ENCODE data around the gene RCHY1.
A peak's percentile ranks its signal among the peaks of the same experiment; 100 is the strongest.
"Not testable (repeated sequence)": the region's sequence is repeated elsewhere in the genome, so short reads cannot be mapped to it uniquely, and the experiment has no call there.

Gene RCHY1

GRCh38 chr4:75514131-75514948, at the start of gene RCHY1, which contains the start of gene THAP6:
RCHY1 (minus strand) TSS chr4:75514403; CDS start chr4:75514286, 117 bp downstream.
THAP6 (plus strand) TSS chr4:75514473; CDS start chr4:75515453, 980 bp downstream.
- peak; percentile 96 for DNase-seq

- no peak for DNase-seq
Observed at GRCh38 chr4:75561789-75562188, 47.6 kb upstream of the RCHY1 start.

- DNase-seq: no peak
Observed at GRCh38 chr4:75557696-75558095, 43.5 kb upstream of the RCHY1 start.

GRCh38 chr4:75555294-75556164, 41.3 kb upstream of the RCHY1 start, which contains the start of gene ODAPH:
ODAPH (plus strand) TSS chr4:75556066; CDS start chr4:75556083, 17 bp downstream.
- DNase-seq: no peak

- DNase-seq: no peak
Observed at GRCh38 chr4:75552452-75552851, 38.2 kb upstream of the RCHY1 start.

GRCh38 chr4:75549019-75549418, 34.8 kb upstream of the RCHY1 start:
- DNase-seq: no peak

GRCh38 chr4:75547647-75548387, 33.6 kb upstream of the RCHY1 start:
- no peak for DNase-seq

- DNase-seq: no peak
Observed at GRCh38 chr4:75545526-75545925, 31.3 kb upstream of the RCHY1 start.

- DNase-seq: no peak
Observed at GRCh38 chr4:75544870-75545269, 30.7 kb upstream of the RCHY1 start.

GRCh38 chr4:75544220-75544619, 30.0 kb upstream of the RCHY1 start:
- DNase-seq: not testable (repeated sequence)

GRCh38 chr4:75542824-75543223, 28.6 kb upstream of the RCHY1 start:
- no peak for DNase-seq

- not testable (repeated sequence) for DNase-seq
Observed at GRCh38 chr4:75537308-75537707, 23.1 kb upstream of the RCHY1 start.

GRCh38 chr4:75533926-75534325, 19.7 kb upstream of the RCHY1 start:
- DNase-seq: not testable (repeated sequence)

- not testable (repeated sequence) for DNase-seq
Observed at GRCh38 chr4:75533339-75533887, 19.2 kb upstream of the RCHY1 start.

GRCh38 chr4:75531536-75532143, 17.4 kb upstream of the RCHY1 start:
- DNase-seq: not testable (repeated sequence)

- no peak for DNase-seq
Observed at GRCh38 chr4:75530556-75531322, 16.5 kb upstream of the RCHY1 start.

GRCh38 chr4:75527482-75527881, 13.3 kb upstream of the RCHY1 start:
- no peak for DNase-seq

- no peak for DNase-seq
Observed at GRCh38 chr4:75525910-75526309, 11.7 kb upstream of the RCHY1 start.

GRCh38 chr4:75525086-75525485, 10.9 kb upstream of the RCHY1 start:
- no peak for DNase-seq

GRCh38 chr4:75519452-75519851, 5.2 kb upstream of the RCHY1 start:
- DNase-seq: not testable (repeated sequence)

- DNase-seq: no peak
Observed at GRCh38 chr4:75516144-75516543, 1.9 kb upstream of the RCHY1 start.

Measured in right forelimb (tissue), 1 donor.